WTC11 (cell line): Measurements from ENCODE around the gene KCNE1. TPM values are rescaled to one million over a fixed set of nuclear protein-coding genes. Genes with fewer than 3 reads are reported as not detected.

Source experiments
- ATAC-seq: fragments of 200-7000 bp; cut with Tn5 transposase; 2 replicates; pipeline ENCODE4 v1.10.0; 2021; ENCODE audit warnings: mild to moderate bottlenecking, moderate library complexity
- CTCF ChIA-PET: fragments of 300-600 bp; sonication (Branson Sonifier 250); formaldehyde crosslinking; loops from one replicate; lab custom pipeline; 2021; ENCODE audit warnings: antibody characterized with exemption; lab: Charles Lee
- POLR2A ChIA-PET: fragments of 350-600 bp; sonication (Branson Sonifier 250); formaldehyde crosslinking; loops from one replicate; lab custom pipeline; 2021; ENCODE audit warnings: antibody characterized with exemption; lab: Charles Lee
- DNase-seq: peaks from one replicate; pipeline ENCODE4 v3.0.0; 2021; ENCODE audit warnings: low spot score
- H3K27ac Mint-ChIP-seq: 2 replicates; pipeline ENCODE4 v1.8.0; 2021; ENCODE audit warnings: mixed read lengths
- H3K27me3 Mint-ChIP-seq: 2 replicates; pipeline ENCODE4 v1.8.0; 2021; ENCODE audit warnings: low read depth, mild to moderate bottlenecking, moderate library complexity, mixed read lengths
- H3K36me3 Mint-ChIP-seq: 2 replicates; pipeline ENCODE4 v1.8.0; 2021; ENCODE audit warnings: mixed read lengths
- H3K4me1 Mint-ChIP-seq: 2 replicates; pipeline ENCODE4 v1.8.0; 2022; ENCODE audit warnings: mixed read lengths
- H3K4me3 Mint-ChIP-seq: 2 replicates; pipeline ENCODE4 v1.8.0; 2021; ENCODE audit warnings: mild to moderate bottlenecking, moderate library complexity, mixed read lengths
- H3K9me3 Mint-ChIP-seq: 2 replicates; pipeline ENCODE4 v1.8.0; 2021; ENCODE audit warnings: mixed read lengths
- AR ChIP-seq: fragments of 250-450 bp; sonication (Bioruptor Pico); IDR thresholded peaks from 2 replicates; pipeline ENCODE4 v1.9.0; 2021; ENCODE audit warnings: mild to moderate bottlenecking
- ATF3 ChIP-seq: sonication (generic); formaldehyde crosslinking; conservative IDR thresholded peaks from 2 replicates; pipeline ENCODE4 v1.8.1; 2022; ENCODE audit warnings: mild to moderate bottlenecking, missing genetic modification reagents
- CDX4 ChIP-seq: fragments of 250-450 bp; sonication (Bioruptor Pico); IDR thresholded peaks from 2 replicates; pipeline ENCODE4 v1.9.0; 2021; ENCODE audit warnings: moderate library complexity, mild to moderate bottlenecking, inconsistent platforms, borderline replicate concordance
- CTCF ChIP-seq: fragments of 200-600 bp; IDR thresholded peaks from 2 replicates; pipeline ENCODE4 v1.8.0; 2022; ENCODE audit warnings: antibody characterized with exemption
- E2F1 ChIP-seq: sonication (generic); formaldehyde crosslinking; IDR thresholded peaks from 2 replicates; pipeline ENCODE4 v1.8.0; 2022; ENCODE audit warnings: mild to moderate bottlenecking, missing genetic modification reagents
- ERG ChIP-seq: fragments of 250-450 bp; sonication (Bioruptor Pico); IDR thresholded peaks from 2 replicates; pipeline ENCODE4 v1.8.0; 2021; ENCODE audit warnings: mild to moderate bottlenecking
- FOXP1 ChIP-seq: sonication (generic); formaldehyde crosslinking; IDR thresholded peaks from 2 replicates; pipeline ENCODE4 v1.8.0; 2022; ENCODE audit warnings: missing genetic modification reagents, mild to moderate bottlenecking, moderate library complexity, borderline replicate concordance
- MXD4 ChIP-seq: fragments of 250-450 bp; sonication (Bioruptor Pico); IDR thresholded peaks from 2 replicates; pipeline ENCODE4 v1.8.0; 2021; ENCODE audit warnings: mild to moderate bottlenecking, moderate library complexity, borderline replicate concordance
- RORB ChIP-seq: fragments of 250-450 bp; sonication (Bioruptor Pico); IDR thresholded peaks from 2 replicates; pipeline ENCODE4 v1.9.0; 2021; ENCODE audit warnings: mild to moderate bottlenecking
- SMAD3 ChIP-seq: sonication (generic); formaldehyde crosslinking; IDR thresholded peaks from 2 replicates; pipeline ENCODE4 v1.8.0; 2022; ENCODE audit warnings: missing genetic modification reagents, mild to moderate bottlenecking, borderline replicate concordance
- SMAD4 ChIP-seq: sonication (generic); formaldehyde crosslinking; IDR thresholded peaks from 2 replicates; pipeline ENCODE4 v1.8.0; 2022; ENCODE audit warnings: mild to moderate bottlenecking, missing genetic modification reagents
- SOX15 ChIP-seq: fragments of 250-450 bp; sonication (Bioruptor Pico); IDR thresholded peaks from 2 replicates; pipeline ENCODE4 v1.9.0; 2021; ENCODE audit warnings: mild to moderate bottlenecking
- ZNF532 ChIP-seq: fragments of 250-450 bp; sonication (Bioruptor Pico); IDR thresholded peaks from 2 replicates; pipeline ENCODE4 v1.9.0; 2021; ENCODE audit warnings: mild to moderate bottlenecking, borderline replicate concordance
- ZSCAN18 ChIP-seq: fragments of 250-450 bp; sonication (Bioruptor Pico); IDR thresholded peaks from 2 replicates; pipeline ENCODE4 v2.1.2; 2022; ENCODE audit warnings: mild to moderate bottlenecking, moderate library complexity
- total RNA-seq: library from RNA; stranded (reverse); gene quantifications from 3 replicates; pipeline ENCODE4 v1.2.3, GENCODE V29; 2021

KCNE1 gene
- total RNA-seq, 1 experiment from 2014 or later = 0.37 TPM

- H3K27ac Mint-ChIP-seq = no peak overlapping the region
- H3K9me3 Mint-ChIP-seq = peaks cover 9% of the 10 kb centered on the region
- no peak for TF ChIP-seq ZSCAN18 (CRISPR knock-in tag)
- TF ChIP-seq SMAD3 (CRISPR knock-in tag) = no peak
- no peak for TF ChIP-seq CDX4
- TF ChIP-seq ERG = no peak
- no peak for TF ChIP-seq ZNF532
- TF ChIP-seq AR (CRISPR knock-in tag) = no peak
- no peak for TF ChIP-seq E2F1 (CRISPR knock-in tag)
- TF ChIP-seq CTCF = no peak
- TF ChIP-seq ATF3 (CRISPR knock-in tag) = no peak
- TF ChIP-seq MXD4 (CRISPR knock-in tag) = no peak
- no peak for TF ChIP-seq RORB (CRISPR knock-in tag)
- TF ChIP-seq SOX15 (CRISPR knock-in tag) = no peak
- no peak for TF ChIP-seq FOXP1 (CRISPR knock-in tag)
- no peak for TF ChIP-seq SMAD4 (CRISPR knock-in tag)
- H3K27me3 Mint-ChIP-seq = no peaks in the 10 kb centered on the region
- ATAC-seq = no peak
- no peak overlapping the region for H3K4me3 Mint-ChIP-seq
- H3K36me3 Mint-ChIP-seq = no peaks in the 10 kb centered on the region
- H3K4me1 Mint-ChIP-seq = peaks cover 4% of the 10 kb centered on the region
- DNase-seq = no peak
- POLR2A ChIA-PET = no interaction called here
- CTCF ChIA-PET = no interaction called here
Measured at GRCh38 chr21:34534522-34534921, 22.5 kb upstream of the KCNE1 start.
